ENCODE results near the gene ZNF385B. TPM values are rescaled to one million over a fixed set of nuclear protein-coding genes. Genes with fewer than 3 reads are reported as not detected.
"Not testable (repeated sequence)": the region's sequence is repeated elsewhere in the genome, so short reads cannot be mapped to it uniquely, and the experiment has no call there.

Gene ZNF385B
- total RNA-seq, 1 donor from 2014 or later = not detected

DNA sequence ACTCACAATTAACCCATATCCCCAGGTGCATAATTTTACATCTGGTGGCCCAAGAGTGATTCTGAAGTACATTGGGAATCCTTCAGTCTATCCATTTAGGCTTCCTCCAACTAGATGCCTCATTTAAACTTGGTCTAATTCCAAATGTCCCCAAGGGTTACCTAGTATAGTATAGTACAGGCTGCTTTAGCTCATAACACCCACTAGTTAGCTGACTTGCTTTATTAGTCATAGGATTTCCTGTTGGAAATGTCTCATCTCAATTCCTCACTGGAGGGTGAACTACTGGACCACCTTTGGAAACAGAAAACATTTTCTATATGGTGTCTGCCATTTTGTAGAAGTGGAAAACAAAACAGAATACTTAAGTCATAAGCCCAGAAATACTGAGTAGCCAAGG is 394.3 kb downstream of the ZNF385B start:
- no peaks in the 10 kb centered on the region for H3K36me3 ChIP-seq (ENCODE audit: control insufficient read depth, insufficient read depth, low read length)
- FAIRE-seq (no peak), DNase-seq (ENCODE audit: low read depth) (peak; percentile 91)
- H3K27me3 ChIP-seq (ENCODE audit: control insufficient read depth, insufficient read depth, low read length) = no peaks in the 10 kb centered on the region
- TF ChIP-seq, protein P1, sequence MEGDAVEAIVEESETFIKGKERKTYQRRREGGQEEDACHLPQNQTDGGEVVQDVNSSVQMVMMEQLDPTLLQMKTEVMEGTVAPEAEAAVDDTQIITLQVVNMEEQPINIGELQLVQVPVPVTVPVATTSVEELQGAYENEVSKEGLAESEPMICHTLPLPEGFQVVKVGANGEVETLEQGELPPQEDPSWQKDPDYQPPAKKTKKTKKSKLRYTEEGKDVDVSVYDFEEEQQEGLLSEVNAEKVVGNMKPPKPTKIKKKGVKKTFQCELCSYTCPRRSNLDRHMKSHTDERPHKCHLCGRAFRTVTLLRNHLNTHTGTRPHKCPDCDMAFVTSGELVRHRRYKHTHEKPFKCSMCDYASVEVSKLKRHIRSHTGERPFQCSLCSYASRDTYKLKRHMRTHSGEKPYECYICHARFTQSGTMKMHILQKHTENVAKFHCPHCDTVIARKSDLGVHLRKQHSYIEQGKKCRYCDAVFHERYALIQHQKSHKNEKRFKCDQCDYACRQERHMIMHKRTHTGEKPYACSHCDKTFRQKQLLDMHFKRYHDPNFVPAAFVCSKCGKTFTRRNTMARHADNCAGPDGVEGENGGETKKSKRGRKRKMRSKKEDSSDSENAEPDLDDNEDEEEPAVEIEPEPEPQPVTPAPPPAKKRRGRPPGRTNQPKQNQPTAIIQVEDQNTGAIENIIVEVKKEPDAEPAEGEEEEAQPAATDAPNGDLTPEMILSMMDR (IDR thresholded peaks at IDR 0.05; ENCODE audit: insufficient read depth, low read length, severe bottlenecking) = no peak
- no peak overlapping the region for H3K4me3 ChIP-seq (ENCODE audit: low read depth, low read length)

DNA sequence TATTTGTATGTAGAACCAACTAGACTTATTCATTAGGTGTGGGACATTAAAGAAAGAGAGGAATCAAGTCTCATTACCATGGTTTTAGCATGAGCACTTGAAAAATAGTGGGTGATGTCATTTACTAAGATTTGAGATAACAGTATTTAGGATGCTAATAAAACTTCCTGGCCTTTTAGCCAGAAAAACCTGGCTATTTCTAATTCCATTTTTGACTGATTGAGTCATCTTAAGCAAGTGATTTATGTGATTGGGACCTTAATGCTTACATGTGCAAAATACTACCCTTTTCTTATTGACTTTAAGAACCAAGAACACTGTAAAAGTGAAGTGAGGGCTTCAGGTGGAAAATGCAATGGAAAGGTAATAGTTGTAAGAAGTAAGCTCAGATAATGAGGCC is 400.0 kb downstream of the ZNF385B start:
- FAIRE-seq (no peak), DNase-seq (ENCODE audit: low read depth) (no peak)
- Histone ChIP-seq H3K4me3 (ENCODE audit: low read depth, low read length) (no peak overlapping the region), H3K27me3 (ENCODE audit: control insufficient read depth, insufficient read depth, low read length) (no peaks in the 10 kb centered on the region), H3K36me3 (ENCODE audit: control insufficient read depth, insufficient read depth, low read length) (no peaks in the 10 kb centered on the region)
- TF ChIP-seq, protein P1 (IDR thresholded peaks at IDR 0.05; ENCODE audit: insufficient read depth, low read length, severe bottlenecking) = no peak

- no peak overlapping the region for H3K4me3 ChIP-seq (ENCODE audit: low read depth, low read length)
- TF ChIP-seq, protein P1 (IDR thresholded peaks at IDR 0.05; ENCODE audit: insufficient read depth, low read length, severe bottlenecking) = no peak
- FAIRE-seq = peak; percentile 80
- peak; percentile 93 for DNase-seq (ENCODE audit: low read depth)
- no peaks in the 10 kb centered on the region for H3K36me3 ChIP-seq (ENCODE audit: control insufficient read depth, insufficient read depth, low read length)
- H3K27me3 ChIP-seq (ENCODE audit: control insufficient read depth, insufficient read depth, low read length) = no peaks in the 10 kb centered on the region
Observed at GRCh38 chr2:179460181-179460929, 401.1 kb downstream of the ZNF385B start.

DNA sequence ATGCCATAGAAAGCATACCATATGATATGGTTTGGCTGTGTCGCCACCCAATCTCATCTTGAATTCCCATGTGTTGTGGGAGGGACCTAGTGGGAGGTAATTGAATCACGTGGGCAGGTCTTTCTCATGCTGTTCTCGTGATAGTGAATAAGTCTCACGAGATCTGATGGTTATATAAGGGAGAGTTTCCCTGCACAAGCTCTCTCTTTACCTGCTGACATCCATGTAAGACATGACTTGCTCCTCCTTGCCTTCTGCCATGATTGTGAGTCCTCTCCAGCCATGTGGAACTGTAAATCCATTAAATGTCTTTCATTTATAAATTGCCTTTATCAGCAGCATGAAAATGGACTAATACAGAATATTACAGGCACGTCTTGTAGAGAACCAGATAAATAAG is 403.3 kb downstream of the ZNF385B start:
- not testable (repeated sequence) for FAIRE-seq; H3K36me3 ChIP-seq (ENCODE audit: control insufficient read depth, insufficient read depth, low read length); H3K27me3 ChIP-seq (ENCODE audit: control insufficient read depth, insufficient read depth, low read length); DNase-seq (ENCODE audit: low read depth); H3K4me3 ChIP-seq (ENCODE audit: low read depth, low read length)

DNA sequence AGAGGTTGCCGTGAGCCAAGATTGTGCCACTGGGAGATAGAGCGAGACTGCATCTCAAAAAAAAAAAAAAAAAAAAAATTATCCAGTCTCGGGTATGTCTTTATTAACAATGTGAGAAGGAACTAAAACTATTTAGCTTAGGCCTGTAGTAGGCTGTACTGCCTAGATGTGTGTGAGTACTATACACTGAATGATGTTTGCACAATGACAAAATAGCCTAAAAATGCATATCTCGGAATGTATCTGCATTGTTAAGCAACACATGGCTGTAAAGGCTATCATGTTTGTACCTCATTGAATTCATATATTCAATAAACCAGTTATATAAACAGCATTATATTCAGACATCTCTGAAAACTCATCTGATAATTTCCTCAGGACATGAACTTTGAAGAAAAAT is 405.6 kb downstream of the ZNF385B start:
- TF ChIP-seq, protein P1 (IDR thresholded peaks at IDR 0.05; ENCODE audit: insufficient read depth, low read length, severe bottlenecking) = no peak
- Histone ChIP-seq H3K27me3 (ENCODE audit: control insufficient read depth, insufficient read depth, low read length) (no peaks in the 10 kb centered on the region), H3K4me3 (ENCODE audit: low read depth, low read length) (no peak overlapping the region), H3K36me3 (ENCODE audit: control insufficient read depth, insufficient read depth, low read length) (no peaks in the 10 kb centered on the region)
- FAIRE-seq (no peak), DNase-seq (ENCODE audit: low read depth) (peak; percentile 94)

DNA sequence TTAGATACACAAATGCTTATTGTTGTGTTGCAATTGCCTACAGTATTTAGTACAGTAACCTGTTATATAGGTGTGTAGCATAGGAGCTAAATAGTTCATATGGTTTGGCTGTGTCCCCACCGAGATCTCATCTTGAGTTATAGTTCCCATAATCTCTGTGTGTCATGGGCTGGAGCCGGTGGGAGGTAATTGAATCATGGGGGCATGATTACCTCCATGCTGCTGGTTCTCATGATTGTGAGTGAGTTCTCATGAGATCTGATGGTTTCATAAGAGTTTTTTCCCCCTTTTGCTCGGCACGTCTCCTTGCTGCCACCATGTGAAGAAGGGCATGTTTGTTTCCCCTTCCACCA is 406.3 kb downstream of the ZNF385B start:
- TF ChIP-seq, protein P1 (IDR thresholded peaks at IDR 0.05; ENCODE audit: insufficient read depth, low read length, severe bottlenecking) = no peak
- FAIRE-seq (no peak), DNase-seq (ENCODE audit: low read depth) (no peak)
- Histone ChIP-seq H3K4me3 (ENCODE audit: low read depth, low read length) (no peak overlapping the region), H3K27me3 (ENCODE audit: control insufficient read depth, insufficient read depth, low read length) (no peaks in the 10 kb centered on the region), H3K36me3 (ENCODE audit: control insufficient read depth, insufficient read depth, low read length) (no peaks in the 10 kb centered on the region)

Measured in bronchial epithelial cell (primary cell).